RCC 7860 (cell line): ENCODE data around the gene SURF1.
"Not testable (repeated sequence)": the region's sequence is repeated elsewhere in the genome, so short reads cannot be mapped to it uniquely, and the experiment has no call there.

ENCODE experiments used
- DNase-seq: peaks from one replicate; pipeline ENCODE4 v3.0.0-alpha.2; 2015; ENCODE audit warnings: low spot score
- FAIRE-seq: peaks from 2 replicates; lab custom pipeline; 2012; peaks lifted over from hg19 to GRCh38; lab: Jason Lieb, UNC

Gene SURF1

DNA sequence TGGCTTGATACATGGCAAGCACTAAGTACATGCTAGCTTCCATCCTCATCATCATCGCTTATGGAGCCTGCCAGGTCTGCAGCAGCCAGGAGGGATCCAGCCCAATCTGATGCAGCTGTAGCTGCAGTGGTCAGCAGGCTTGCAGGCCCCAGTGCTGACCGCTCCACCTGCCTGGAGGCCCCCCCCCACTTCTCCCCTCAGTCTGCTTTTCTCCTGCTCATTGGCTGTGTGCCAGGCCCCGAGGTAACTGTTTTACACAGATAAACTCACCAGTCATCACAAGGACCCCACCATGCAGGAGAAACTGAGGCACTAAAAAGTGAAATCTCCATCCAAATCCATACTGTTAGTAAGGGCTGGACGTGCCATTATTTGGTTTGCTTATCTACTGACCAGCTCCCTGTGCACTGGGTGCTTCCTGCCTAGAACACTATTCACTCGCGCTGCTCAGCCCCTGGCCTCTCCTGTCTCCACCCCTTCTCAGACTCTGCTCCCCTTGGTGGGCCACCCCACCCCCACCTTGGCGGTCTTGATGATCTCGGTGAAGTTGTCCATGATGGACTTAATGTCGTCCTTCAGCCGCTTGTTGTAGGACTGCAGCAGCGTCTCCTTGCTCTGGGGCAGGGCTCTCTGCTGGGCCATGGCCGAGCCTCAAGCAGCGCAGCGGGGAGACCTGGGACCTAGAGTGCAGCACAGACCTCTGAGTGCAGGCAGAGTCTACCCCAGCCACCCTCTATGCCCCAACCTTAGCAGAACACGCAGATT, 10.1 kb downstream of the SURF1 start:
- DNase-seq (no peak), FAIRE-seq (no peak)

DNA sequence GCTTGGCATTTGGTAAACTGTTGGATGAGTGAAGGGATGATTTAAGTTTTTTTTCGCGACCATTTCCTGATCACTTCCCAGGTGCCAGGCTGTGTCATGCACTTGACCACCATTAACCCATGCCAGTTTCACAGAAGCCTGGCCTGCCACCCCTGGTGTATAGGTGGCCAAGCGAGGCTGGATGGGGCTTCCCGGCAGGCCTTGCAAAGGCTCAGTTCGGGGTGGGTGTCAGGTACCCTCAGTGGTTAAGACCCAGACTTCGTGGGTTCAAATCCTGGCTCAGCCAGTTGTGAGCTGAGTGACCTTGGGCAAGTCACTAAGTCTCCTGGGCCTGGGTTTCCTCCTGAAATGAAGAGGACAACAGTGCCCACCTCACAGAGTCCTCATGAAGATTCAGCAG, 10.7 kb downstream of the SURF1 start:
- DNase-seq (no peak), FAIRE-seq (no peak)

DNA sequence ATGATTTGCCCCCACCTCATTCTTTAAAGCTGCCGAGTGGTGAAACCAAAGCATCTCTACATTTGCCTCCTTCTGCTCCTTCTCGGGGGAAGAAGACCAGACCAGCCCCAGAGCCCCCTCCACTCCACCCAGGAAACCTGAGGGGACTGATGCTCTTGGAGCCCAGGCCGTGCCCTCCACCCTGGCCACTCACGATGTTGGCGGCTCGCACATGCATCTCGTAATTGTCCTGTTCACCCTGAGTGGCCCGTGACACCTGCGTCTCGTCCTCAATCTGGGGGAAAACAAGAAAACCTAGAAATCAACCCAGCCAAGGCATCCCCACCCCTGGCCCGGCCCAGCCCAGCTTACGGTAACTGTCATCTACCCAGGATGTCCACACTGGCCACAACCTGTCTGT, 11.3 kb downstream of the SURF1 start:
- FAIRE-seq, result no peak
- DNase-seq, result no peak

DNA sequence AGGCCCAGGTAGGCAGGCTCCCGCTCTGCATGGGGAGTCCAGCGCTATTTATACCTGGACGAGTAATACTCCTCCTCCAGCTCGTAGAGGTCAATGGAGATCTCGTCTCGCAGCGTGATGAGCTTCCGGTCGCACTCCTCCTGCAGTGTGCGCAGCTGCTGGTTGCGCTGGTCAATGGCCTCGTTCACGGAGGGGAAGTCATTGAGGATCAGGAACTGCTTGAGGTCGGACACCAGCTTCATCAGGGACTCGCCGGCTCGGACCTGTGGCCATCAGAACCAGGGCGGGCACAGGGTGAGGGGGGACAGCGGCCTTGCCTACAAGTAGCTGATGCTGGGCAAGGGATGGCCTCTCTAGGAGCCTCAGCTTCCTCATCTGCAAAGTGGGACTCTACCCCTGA, 12.2 kb downstream of the SURF1 start:
- no peak for DNase-seq
- FAIRE-seq, result no peak

DNA sequence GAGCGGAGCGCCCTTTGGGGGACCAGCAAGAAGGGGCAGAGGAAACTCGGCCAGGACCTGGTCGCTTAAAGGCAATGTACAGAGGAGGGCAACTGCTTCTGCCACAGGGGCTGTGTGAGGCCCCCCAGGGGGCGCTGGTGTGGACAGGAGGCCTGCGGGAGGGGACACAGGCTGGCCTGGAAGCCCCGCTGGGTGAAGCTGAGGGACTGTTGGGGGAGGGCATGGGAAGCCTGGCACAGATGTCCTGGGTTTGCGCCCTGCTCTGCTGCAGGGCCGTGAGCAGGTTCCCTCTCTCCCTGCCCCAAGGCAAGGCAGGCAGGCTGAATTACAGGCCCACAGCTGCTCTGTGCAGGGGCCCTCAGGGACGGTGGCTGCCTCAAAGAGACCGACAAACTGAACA, 13.7 kb downstream of the SURF1 start:
- FAIRE-seq, result no peak

DNA sequence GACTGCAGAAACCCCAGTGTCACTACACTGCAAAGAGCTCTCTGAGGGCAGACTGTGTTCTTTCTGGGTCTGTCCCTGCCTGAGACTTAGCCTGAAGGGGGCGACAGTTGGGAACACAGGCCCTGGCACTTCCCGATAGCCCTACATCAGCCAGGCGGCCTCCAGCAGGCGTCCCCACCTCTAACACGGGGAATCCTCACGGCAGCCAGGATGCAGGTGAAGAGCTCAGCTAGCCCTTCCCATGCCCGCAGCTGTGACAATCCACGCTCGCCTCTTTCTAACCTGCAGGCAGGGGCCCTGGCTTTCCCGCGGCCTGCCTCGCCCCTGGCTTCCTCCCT, 14.2 kb downstream of the SURF1 start:
- FAIRE-seq (no peak), DNase-seq (no peak)

More for the DNA sequence above, 13.7 kb downstream of the SURF1 start:
- DNase-seq, result no peak

DNA sequence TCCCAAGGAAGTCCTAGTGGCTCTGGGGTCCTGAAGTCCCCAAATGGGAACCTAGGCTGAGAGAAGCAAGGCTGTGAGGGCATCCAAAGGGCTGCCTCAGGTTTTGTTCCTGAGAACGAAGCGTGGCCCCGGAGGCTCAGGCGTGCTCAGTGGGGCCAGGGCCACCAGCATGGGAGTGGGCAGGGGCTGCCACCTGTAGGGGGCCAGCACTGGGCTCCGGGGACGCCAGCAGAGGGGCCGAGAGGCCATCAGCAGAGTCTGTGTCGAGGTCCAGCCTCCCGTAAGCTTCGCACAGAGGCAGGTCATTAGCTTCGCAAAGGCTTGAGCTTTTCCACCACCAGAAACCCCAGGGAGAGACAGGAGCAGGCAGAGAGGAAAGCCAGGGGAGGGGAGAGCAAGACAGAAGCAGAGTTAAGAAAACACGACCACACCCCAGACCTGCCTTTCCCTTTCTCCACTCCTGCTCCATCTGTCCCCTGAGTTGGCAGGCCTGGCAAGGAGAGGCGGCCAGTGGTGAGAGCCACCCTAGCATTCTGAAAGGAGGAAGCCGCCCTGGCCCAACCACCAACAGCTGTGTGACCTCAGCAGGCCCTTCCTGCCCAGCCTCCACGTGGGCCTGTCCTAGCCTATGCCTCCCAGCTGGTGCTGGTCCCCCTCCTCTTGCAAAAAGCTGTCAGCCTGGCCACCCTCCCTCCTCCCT, 14.8 kb downstream of the SURF1 start:
- no peak for FAIRE-seq
- no peak for DNase-seq

DNA sequence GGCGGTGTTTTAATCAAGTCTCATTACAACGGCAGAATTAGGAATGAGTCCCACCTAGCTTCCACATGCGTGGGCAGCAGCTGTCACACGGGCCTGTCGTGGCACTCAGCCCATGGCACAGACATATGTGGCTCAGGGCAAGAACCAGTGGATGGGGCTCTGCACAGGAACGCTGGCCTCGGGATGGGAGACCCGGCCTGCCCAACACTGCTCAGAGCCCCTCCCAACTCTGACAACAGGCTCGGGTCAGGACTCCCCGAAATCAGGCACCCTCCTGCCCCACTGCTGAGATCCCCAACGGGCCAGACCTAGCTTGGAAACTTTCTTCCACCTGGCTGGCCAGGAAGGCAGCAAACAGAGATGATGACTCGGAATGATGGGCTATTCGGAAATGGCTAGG, 15.4 kb downstream of the SURF1 start:
- DNase-seq (no peak), FAIRE-seq (no peak)

DNA sequence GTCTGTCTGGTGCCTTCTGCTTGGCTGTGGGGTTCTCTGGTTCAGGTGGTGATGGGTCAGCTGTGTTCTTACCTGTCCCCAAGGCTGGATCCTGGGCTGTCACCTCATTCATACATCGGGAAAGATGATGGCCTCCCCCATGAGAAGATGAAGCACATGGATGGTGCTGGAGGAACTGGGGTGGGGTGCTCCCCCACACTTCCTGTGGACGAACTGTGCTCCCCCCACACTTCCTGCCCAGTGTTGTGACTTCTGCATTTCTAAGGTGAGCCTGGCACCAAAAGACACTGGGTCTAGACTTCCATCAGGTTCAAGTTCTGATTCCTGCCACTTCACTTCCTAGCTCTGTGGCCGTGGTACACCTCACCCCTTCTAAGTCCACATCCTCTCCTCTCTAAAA, 16.0 kb downstream of the SURF1 start:
- FAIRE-seq, result no peak
- no peak for DNase-seq

DNA sequence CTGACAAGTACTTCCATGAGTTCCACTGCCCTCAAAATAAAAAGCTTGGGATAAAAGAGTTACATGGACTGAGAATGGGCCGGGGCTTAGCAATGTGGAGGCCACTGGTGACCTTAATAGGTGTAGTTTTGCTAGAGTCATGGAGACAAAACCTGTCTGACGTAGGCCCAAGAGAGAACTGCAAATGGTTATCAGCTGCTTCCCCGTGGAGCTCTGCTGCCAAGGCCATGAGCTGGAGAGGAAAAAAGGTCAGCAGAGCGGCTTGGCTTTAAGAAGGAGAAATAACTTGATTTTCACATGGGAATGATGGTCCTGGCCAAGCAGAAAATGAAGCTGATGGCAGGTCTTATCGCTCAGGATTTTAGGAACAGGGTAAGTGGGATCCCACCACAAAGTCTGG, 16.6 kb downstream of the SURF1 start:
- FAIRE-seq, result no peak
- DNase-seq, result no peak

DNA sequence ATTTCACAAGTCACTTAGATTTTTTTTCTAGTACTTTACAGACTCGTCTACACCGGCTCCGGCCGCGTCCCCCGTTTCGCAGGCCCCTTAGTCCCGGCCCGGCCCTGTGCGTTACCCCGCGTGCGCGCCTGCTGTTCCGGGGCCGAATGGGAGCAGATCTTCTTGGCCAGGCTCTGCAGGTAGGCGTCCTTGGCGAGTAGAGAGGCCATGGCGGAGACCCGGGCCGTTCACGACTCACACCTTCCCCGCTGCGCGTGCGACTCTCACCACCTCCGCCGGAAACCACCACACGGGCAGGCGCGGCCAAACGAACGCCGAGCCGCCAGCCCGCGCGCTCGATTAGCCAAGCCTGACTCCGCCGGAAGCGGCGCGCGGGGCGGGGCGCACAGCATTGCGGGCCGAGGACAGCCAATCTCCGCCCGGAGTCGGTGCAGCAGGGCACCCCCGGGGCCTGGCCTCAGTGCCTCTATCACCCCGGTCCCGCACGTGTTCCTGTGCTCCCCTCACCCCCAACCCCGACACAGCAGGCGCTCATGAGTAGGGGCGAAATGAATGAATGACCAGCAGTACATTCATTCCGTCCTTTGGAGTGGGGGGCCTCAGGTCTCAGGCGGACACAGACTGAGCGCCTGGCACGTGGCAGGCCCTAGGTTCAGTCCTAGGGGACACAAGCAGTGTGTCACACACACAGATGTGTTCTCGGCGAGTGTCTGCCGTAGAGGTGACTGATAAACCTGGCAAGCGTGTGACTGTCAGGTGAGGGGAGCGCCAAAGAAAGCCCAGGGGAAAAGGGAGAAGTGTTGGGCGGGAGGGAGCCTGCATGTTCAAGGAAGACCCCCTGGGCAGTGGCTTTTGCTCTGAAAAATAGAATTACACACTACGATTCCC, 20.1 kb downstream of the SURF1 start, which contains the start of gene SURF6:
Gene SURF6 (minus strand): TSS at position 265 of the 888 bp plus-strand sequence. CDS start 56 bp downstream, at position 209.
- FAIRE-seq (no peak), DNase-seq (peak; percentile 81)

DNA sequence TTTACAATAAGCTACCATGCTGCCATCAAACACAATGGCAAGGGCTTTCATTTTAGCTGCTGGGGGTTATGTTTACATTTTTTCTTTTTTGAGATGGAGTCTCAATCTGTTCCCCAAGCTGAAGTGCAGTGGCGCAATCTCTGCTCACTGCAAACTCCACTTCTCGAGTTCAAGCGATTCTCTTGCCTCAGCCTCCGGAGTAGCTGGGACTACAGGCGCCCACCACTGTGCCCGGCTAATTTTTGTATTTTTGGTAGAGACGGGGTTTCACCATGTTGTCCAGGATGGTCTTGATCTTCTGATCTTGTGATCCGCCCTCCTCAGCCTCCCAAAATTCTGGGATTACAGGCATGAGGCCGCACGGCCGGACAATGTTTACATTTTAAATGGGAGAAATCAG, 21.4 kb downstream of the SURF1 start:
- not testable (repeated sequence) for FAIRE-seq

DNA sequence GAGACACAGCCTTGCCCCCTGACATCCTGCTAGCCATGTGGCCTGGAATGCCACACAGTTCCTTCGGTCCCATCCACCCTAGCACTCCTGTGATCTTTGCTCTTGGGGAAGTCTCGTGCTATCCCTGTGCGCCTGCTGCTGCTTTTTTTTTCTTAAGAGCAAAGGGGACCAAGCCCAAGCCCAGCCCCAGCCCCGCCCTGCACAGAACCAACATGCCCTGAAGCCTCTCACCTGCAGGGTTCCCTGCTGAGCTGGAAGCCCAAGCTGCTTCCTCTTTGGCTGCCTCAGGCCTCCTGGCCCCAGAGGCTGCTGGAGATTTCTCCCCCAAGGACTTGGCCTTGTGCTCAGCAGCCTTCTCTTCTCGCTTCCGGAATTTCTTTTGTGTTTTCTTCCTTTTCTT, 22.1 kb downstream of the SURF1 start:
- FAIRE-seq (no peak), DNase-seq (no peak)

More for the DNA sequence above, 21.4 kb downstream of the SURF1 start:
- not testable (repeated sequence) for DNase-seq

DNA sequence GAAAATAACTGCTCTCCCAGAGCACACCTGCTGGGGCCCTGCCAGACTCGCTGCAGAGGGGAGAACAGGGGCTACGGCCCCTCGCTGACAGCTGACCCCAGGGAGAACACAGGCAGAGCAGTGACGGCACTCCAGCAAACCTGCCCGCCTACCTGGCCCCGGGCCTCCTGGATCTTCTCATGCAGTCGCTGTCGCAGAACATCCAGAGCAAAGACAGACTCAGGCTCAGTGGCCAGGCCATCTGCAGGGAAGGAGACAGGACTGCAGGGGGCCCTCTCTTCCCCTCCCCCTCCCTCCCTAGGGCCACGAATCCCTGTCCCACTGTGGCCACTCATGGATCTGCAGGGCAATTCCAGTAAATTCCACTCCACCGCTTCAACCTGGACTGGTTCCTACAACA, 22.7 kb downstream of the SURF1 start:
- no peak for FAIRE-seq

DNA sequence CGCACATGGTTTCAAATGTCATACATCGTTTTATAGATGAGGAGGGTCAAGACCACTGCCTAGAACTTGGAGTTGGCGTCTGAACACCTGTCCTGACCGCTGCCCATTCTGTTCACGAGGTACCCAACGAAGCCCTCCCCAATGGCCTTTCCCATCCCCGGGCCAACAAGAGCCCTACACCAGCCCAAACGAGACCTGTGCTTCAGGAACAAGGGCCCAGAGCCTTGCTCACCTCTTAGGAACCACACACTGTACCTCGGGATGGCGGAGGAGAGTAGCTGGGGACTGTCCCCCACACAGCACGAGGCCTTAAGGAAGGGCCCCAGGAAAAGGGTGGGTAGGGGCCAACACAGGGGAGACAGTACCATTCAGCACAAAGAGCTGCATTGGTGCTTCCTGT, 23.3 kb downstream of the SURF1 start:
- no peak for FAIRE-seq
- no peak for DNase-seq

More for the DNA sequence above, 22.7 kb downstream of the SURF1 start:
- no peak for DNase-seq

DNA sequence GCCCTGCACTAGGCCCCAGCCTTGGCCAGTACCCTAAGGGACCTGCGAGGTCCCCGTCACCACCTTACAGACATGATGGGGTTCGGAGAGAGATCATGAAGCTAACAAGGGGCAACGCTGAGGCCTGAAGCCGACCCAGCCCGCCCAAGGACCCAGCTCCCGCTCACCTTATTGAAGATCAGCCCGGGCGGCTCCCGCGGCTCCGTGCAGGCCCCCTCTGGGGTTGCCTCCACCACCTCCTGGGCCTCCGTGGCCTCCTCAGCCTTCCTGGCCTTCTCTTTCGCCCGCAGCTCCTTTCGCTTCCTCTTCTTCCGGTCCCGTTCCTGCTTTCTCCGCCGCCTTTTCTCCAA, 23.9 kb downstream of the SURF1 start:
- DNase-seq, result no peak
- no peak for FAIRE-seq

DNA sequence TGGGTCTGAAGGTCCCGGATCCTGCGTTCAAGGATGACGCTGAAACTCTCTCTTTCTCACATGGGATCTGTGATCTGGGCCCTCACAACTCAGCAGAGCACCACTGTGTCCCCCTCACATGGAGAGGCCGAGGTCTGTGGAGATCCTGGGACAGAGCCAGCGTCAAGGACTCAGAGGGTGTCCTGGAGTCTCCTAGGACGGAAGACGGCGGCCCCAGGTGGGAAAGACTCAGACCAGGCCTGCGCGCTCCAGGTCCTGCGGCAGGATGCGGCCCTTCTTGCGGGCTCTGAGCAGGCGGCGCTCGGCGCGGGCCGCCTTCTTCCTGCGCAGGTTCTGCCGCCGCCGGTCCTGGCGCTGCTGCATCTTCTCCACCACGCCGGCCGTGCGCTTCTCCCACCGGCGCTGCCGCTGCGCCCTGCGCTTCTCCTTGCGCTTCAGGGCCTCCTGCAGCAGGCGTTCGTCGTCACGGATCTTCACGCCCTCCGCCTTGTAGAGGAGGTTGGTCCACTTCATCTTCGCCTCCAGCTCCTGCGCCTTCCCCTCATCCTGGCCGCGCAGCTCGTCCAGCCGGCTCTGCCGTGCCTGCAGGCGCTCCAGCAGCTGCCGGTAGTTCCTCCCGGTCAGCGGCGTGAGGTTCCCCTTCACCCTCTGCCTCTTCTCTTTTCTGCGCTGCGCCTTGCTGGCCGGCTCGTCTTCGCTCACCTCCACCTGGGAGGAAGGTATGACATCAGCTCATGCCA, 24.5 kb downstream of the SURF1 start:
- no peak for DNase-seq
- no peak for FAIRE-seq

DNA sequence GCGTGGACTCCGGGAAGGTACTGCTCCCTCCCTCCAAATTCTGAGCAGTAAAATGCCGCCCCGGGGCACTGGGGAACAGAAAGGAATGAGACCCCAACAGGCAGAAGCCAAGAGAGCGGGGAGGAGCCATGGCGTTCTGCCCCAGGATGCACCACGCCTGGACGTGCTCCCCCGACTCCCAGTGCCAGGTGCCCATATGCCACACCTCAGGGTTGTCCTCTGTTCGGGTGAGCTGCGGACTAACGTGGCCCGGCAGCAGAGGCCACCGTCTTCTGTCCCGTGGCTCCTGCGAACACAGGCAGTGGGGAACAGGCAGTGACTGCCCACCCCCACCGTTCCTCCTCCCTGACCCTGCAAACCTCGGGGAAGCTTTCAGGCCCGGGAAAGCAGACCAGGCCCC, 25.1 kb downstream of the SURF1 start:
- DNase-seq, result no peak
- no peak for FAIRE-seq

DNA sequence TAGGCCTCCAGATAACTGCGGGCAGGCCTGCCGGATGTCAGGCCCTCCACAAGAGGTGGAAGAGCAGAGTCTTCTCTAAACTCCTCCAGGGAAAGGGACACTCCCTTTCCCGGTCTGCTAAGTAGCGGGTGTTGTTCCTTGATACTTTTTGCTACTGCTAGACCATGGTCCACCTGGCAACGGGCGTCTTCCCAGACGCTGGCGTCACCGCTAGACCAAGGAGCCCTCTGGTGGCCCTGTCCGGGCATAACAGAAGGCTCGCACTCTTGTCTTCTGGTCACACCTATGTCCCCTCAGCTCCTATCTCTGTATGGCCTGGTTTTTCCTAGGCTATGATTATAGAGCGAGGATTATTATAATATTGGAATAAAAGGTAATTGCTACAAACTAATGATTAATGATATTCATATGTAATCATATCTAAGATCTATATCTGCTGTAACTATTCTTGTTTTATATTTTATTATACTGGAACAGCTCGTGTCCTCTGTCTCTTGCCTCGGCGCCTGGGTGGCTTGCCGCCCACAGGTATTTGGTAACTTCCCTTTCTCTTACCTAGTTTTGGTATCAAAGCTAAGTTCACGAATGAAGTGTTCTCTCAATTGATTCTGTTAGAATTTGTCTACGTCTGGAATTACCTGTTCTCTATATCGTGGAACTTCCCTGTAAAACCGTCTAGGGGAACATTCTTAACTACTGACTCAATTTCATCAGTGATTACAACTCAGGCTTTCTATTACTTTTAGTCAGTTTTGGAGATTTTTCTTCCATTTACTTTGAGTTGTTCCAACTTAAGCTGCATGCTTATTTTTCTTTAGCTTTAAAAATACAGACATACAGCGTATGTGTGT, 26.8 kb downstream of the SURF1 start:
- DNase-seq, FAIRE-seq: not testable (repeated sequence)
